ENCODE results near the gene MSANTD7. TPM values are rescaled to one million over a fixed set of nuclear protein-coding genes. Genes with fewer than 3 reads are reported as not detected.

The MSANTD7 gene
- total and polyA plus RNA-seq, 10 donors, result 2.4 to 18.4 (median 11.5) TPM

- H3K36me3 ChIP-seq, result no peaks in the 10 kb centered on the region
- H3K27me3 ChIP-seq (replicated peaks in 1 of 7), result no peaks in the 10 kb centered on the region
- H3K4me3 ChIP-seq, result no peak overlapping the region
These were observed 17.3 kb upstream of the MSANTD7 start for GRCh38 chr10:14820775-14821154.

GRCh38 chr10:14821635-14822375, 16.3 kb upstream of the MSANTD7 start:
- no peaks in the 10 kb centered on the region for H3K27me3 ChIP-seq (replicated peaks in 1 of 7)
- peaks cover 0 to 15% (median 7%) of the 10 kb centered on the region in 6 donors for H3K4me1 ChIP-seq
- H3K36me3 ChIP-seq, result no peaks in the 10 kb centered on the region
- no peak overlapping the region for H3K27ac ChIP-seq
- TF ChIP-seq POLR2A (IDR thresholded peaks at IDR 0.05), result no peak
- TF ChIP-seq CTCF (IDR thresholded peaks at IDR 0.05 in 8 of 11, conservative IDR thresholded peaks at IDR 0.05 in 3 of 11), result no peak
- TF ChIP-seq POLR2AphosphoS5 (IDR thresholded peaks at IDR 0.05), result no peak
- H3K4me3 ChIP-seq, result no peak overlapping the region
- intact Hi-C loops (cut with DNase I; ENCODE audit: low total_unique reads), result loop anchor here (5.0 kb wide), 1 partner anchor 280 kb away; no protein-coding TSS in a partner anchor
- no peak for DNase-seq
- 75 to 88% (median 82%) methylated on average over 6 of the region's 6 CpGs for WGBS, 5 donors
- H3K9me3 ChIP-seq, result no peaks in the 10 kb centered on the region

More at GRCh38 chr10:14820775-14821154, 17.3 kb upstream of the MSANTD7 start:
- no peak for DNase-seq
- TF ChIP-seq CTCF (IDR thresholded peaks at IDR 0.05 in 8 of 11, conservative IDR thresholded peaks at IDR 0.05 in 3 of 11), result no peak
- no peak for TF ChIP-seq POLR2A (IDR thresholded peaks at IDR 0.05)
- TF ChIP-seq POLR2AphosphoS5 (IDR thresholded peaks at IDR 0.05), result no peak
- intact Hi-C loops (cut with DNase I; ENCODE audit: low total_unique reads), result loop anchor here (5.0 kb wide), 1 partner anchor 278 kb away; no protein-coding TSS in a partner anchor
- no peak overlapping the region for H3K27ac ChIP-seq
- no peaks in the 10 kb centered on the region for H3K9me3 ChIP-seq
- 74 to 87% (median 81%) methylated on average over 5 of the region's 5 CpGs for WGBS, 5 donors
- H3K4me1 ChIP-seq, result peaks cover 0 to 10% (median 7%) of the 10 kb centered on the region in 6 donors

GRCh38 chr10:14822879-14823755, 15.0 kb upstream of the MSANTD7 start:
- H3K4me1 ChIP-seq, result peaks cover 0 to 15% (median 7%) of the 10 kb centered on the region in 6 donors
- H3K36me3 ChIP-seq, result no peaks in the 10 kb centered on the region
- no peaks in the 10 kb centered on the region for H3K27me3 ChIP-seq (replicated peaks in 1 of 7)
- no peak overlapping the region for H3K27ac ChIP-seq
- intact Hi-C loops (cut with DNase I; ENCODE audit: low total_unique reads), result loop anchor here (5.0 kb wide), 1 partner anchor 281 kb away; no protein-coding TSS in a partner anchor
- WGBS, 5 donors, result 28 to 36% (median 35%) methylated on average over 3 of the region's 3 CpGs
- H3K9me3 ChIP-seq, result no peaks in the 10 kb centered on the region
- TF ChIP-seq POLR2AphosphoS5 (IDR thresholded peaks at IDR 0.05) (no peak), CTCF (IDR thresholded peaks at IDR 0.05 in 8 of 11, conservative IDR thresholded peaks at IDR 0.05 in 3 of 11) (peak in 10 of 11 experiments; percentile 34 to 66 (median 53))
- DNase-seq, result no peak
- H3K4me3 ChIP-seq, result no peak overlapping the region
